H9 (cell line): ENCODE results near the gene PDK2. TPM values are rescaled to one million over a fixed set of nuclear protein-coding genes. Genes with fewer than 3 reads are reported as not detected.

Experiments used
- DNase-seq: peaks from one replicate; pipeline ENCODE4 v3.0.0-alpha.2; 2017
- H2AFZ ChIP-seq: one replicate; pipeline ENCODE4 v1.6.1; 2013; ENCODE audit warnings: mild to moderate bottlenecking, low read length, control low read depth, moderate library complexity
- H2AK5ac ChIP-seq: 2 replicates; pipeline ENCODE4 v1.6.1; 2013; ENCODE audit warnings: low read length, control low read depth, mixed read lengths; ENCODE audit not compliant: insufficient read length
- H2BK120ac ChIP-seq: one replicate; pipeline ENCODE4 v1.6.1; 2013; ENCODE audit warnings: low read depth, mild to moderate bottlenecking, low read length, control low read depth, inconsistent platforms; ENCODE audit not compliant: poor library complexity, severe bottlenecking
- H2BK12ac ChIP-seq: 2 replicates; pipeline ENCODE4 v1.6.1; 2013; ENCODE audit warnings: low read length, control low read depth, mixed read lengths, low read depth; ENCODE audit not compliant: insufficient read length
- H2BK15ac ChIP-seq: 2 replicates; pipeline ENCODE4 v1.6.1; 2013; ENCODE audit warnings: low read depth, low read length, control low read depth
- H2BK20ac ChIP-seq: one replicate; pipeline ENCODE4 v1.6.1; 2013; ENCODE audit warnings: low read depth, mild to moderate bottlenecking, low read length, control low read depth, inconsistent platforms; ENCODE audit not compliant: poor library complexity, severe bottlenecking
- H2BK5ac ChIP-seq: 2 replicates; pipeline ENCODE4 v1.6.1; 2013; ENCODE audit warnings: low read length, control low read depth, mixed read lengths; ENCODE audit not compliant: insufficient read length
- H3K14ac ChIP-seq: 2 replicates; pipeline ENCODE4 v1.6.1; 2013; ENCODE audit warnings: low read length, control low read depth; ENCODE audit not compliant: insufficient read depth
- H3K18ac ChIP-seq: 2 replicates; pipeline ENCODE4 v1.6.1; 2013; ENCODE audit warnings: low read depth, mild to moderate bottlenecking, mixed read lengths, low read length, control low read depth; ENCODE audit not compliant: insufficient read length
- H3K23ac ChIP-seq: 2 replicates; pipeline ENCODE4 v1.6.1; 2013; ENCODE audit warnings: low read length, control low read depth, mixed read lengths, low read depth; ENCODE audit not compliant: insufficient read length
- H3K23me2 ChIP-seq: 2 replicates; pipeline ENCODE4 v1.6.1; 2013; ENCODE audit warnings: low read depth, mild to moderate bottlenecking, mixed read lengths, low read length, control low read depth; ENCODE audit not compliant: insufficient read length, poor library complexity, severe bottlenecking
- H3K27ac ChIP-seq: 2 replicates; pipeline ENCODE4 v1.5.1; 2013; ENCODE audit warnings: low read length, control low read depth, mixed read lengths, low read depth; ENCODE audit not compliant: insufficient read length
- H3K27me3 ChIP-seq: 2 replicates; pipeline ENCODE4 v1.6.1; 2013; ENCODE audit warnings: low read length, control low read depth, inconsistent platforms; ENCODE audit not compliant: insufficient read depth
- H3K4ac ChIP-seq: 2 replicates; pipeline ENCODE4 v1.6.1; 2013; ENCODE audit warnings: low read depth, mild to moderate bottlenecking, control low read depth, inconsistent platforms, low read length, moderate library complexity
- H3K4me1 ChIP-seq: 2 replicates; pipeline ENCODE4 v1.6.1; 2013; ENCODE audit warnings: low read length, control low read depth, inconsistent platforms; ENCODE audit not compliant: insufficient read depth
- H3K4me2 ChIP-seq: 2 replicates; pipeline ENCODE4 v1.6.1; 2013; ENCODE audit warnings: low read length, control low read depth, mixed read lengths; ENCODE audit not compliant: insufficient read length, insufficient read depth
- H3K56ac ChIP-seq: 2 replicates; pipeline ENCODE4 v1.6.1; 2013; ENCODE audit warnings: low read depth, mild to moderate bottlenecking, mixed read lengths, low read length, control low read depth; ENCODE audit not compliant: insufficient read length
- H3K79me1 ChIP-seq: 2 replicates; pipeline ENCODE4 v1.6.1; 2013; ENCODE audit warnings: low read depth, mild to moderate bottlenecking, moderate library complexity, low read length, control low read depth, inconsistent platforms; ENCODE audit not compliant: insufficient read depth, poor library complexity, severe bottlenecking
- H3K79me2 ChIP-seq: 2 replicates; pipeline ENCODE4 v1.6.1; 2013; ENCODE audit warnings: low read length, control low read depth, inconsistent platforms; ENCODE audit not compliant: insufficient read depth
- H3K9ac ChIP-seq: 2 replicates; pipeline ENCODE4 v1.6.1; 2013; ENCODE audit warnings: low read length, control low read depth, mixed read lengths; ENCODE audit not compliant: insufficient read length; ENCODE audit errors: extremely low read depth
- H3K9me3 ChIP-seq: one replicate; pipeline ENCODE4 v1.6.1; 2013; ENCODE audit warnings: low read depth, low read length, inconsistent platforms; ENCODE audit not compliant: control insufficient read depth
- H3T11ph ChIP-seq: one replicate; pipeline ENCODE4 v1.6.1; 2013; ENCODE audit warnings: mild to moderate bottlenecking, low read length, control low read depth, inconsistent platforms
- H4K20me1 ChIP-seq: one replicate; pipeline ENCODE4 v1.6.1; 2013; ENCODE audit not compliant: control insufficient read depth, insufficient read length, insufficient read depth
- H4K5ac ChIP-seq: 2 replicates; pipeline ENCODE4 v1.6.1; 2013; ENCODE audit warnings: low read depth, mild to moderate bottlenecking, mixed read lengths, low read length, control low read depth; ENCODE audit not compliant: insufficient read length
- H4K8ac ChIP-seq: replicated peaks from 2 replicates; pipeline ENCODE4 v1.6.1; 2013; ENCODE audit warnings: low read length, control low read depth, mixed read lengths, low read depth; ENCODE audit not compliant: insufficient read length
- H4K91ac ChIP-seq: 2 replicates; pipeline ENCODE4 v1.6.1; 2013; ENCODE audit warnings: low read depth, mild to moderate bottlenecking, moderate library complexity, mixed read lengths, low read length, control low read depth; ENCODE audit not compliant: insufficient read length
- H3K27ac Mint-ChIP-seq, 3 experiments: 2 replicates in 2 of 3; 3 replicates in 1 of 3; pipeline ENCODE4 v1.8.0; 2020 to 2021; ENCODE audit warnings: mixed read lengths in 3 of 3, mild to moderate bottlenecking in 1 of 3, moderate library complexity in 1 of 3
- H3K27me3 Mint-ChIP-seq: 2 replicates; pipeline ENCODE4 v1.8.0; 2021; ENCODE audit warnings: low read depth, mild to moderate bottlenecking, moderate library complexity, mixed read lengths
- H3K36me3 Mint-ChIP-seq, 3 experiments: 2 replicates in 2 of 3; 3 replicates in 1 of 3; pipeline ENCODE4 v1.8.0; 2020 to 2021; ENCODE audit warnings: low read depth in 3 of 3, mixed read lengths in 3 of 3; ENCODE audit not compliant: insufficient read depth in 1 of 3
- H3K4me1 Mint-ChIP-seq, 2 experiments: 2 replicates each; pipeline ENCODE4 v1.8.0; 2020; ENCODE audit warnings: mixed read lengths in 2 of 2
- H3K4me3 Mint-ChIP-seq, 2 experiments: 2 replicates in 1 of 2; 3 replicates in 1 of 2; pipeline ENCODE4 v1.8.0; 2020 to 2021; ENCODE audit warnings: mild to moderate bottlenecking in 2 of 2, mixed read lengths in 2 of 2, moderate library complexity in 1 of 2
- H3K9me3 Mint-ChIP-seq, 2 experiments: 2 replicates in 1 of 2; 3 replicates in 1 of 2; pipeline ENCODE4 v1.8.0; 2020; ENCODE audit warnings: mild to moderate bottlenecking in 2 of 2, mixed read lengths in 2 of 2, moderate library complexity in 1 of 2
- CTCF ChIP-seq: fragments of 200-600 bp; sonication (generic); conservative IDR thresholded peaks from 3 replicates; pipeline ENCODE4 v1.8.0; 2021; ENCODE audit warnings: antibody characterized with exemption, mild to moderate bottlenecking
- WGBS: extraction: QIAGEN DNeasy Blood & Tissue Kit; methylation state at CpG from one replicate; pipeline ENCODE4 v1.1.7; 2013; ENCODE audit warnings: missing lambda C conversion rate, low lambda C conversion rate, mixed read lengths; ENCODE audit not compliant: insufficient read length; ENCODE audit errors: extremely low coverage; 5-methylcytosine and 5-hydroxymethylcytosine counted together
- total RNA-seq: library from RNA; stranded (reverse); gene quantifications from 2 replicates; pipeline ENCODE4 v1.2.1, GENCODE V29; 2021

Gene PDK2
- total RNA-seq, 1 experiment from 2014 or later: 19.9 TPM

GRCh38 chr17:50148226-50149090, 53.3 kb downstream of the PDK2 start:
- Histone ChIP-seq H2BK20ac (no peak overlapping the region), H2BK5ac (no peak overlapping the region), H3K79me1 (no peaks in the 10 kb centered on the region), H2BK120ac (no peak overlapping the region), H4K5ac (no peak overlapping the region), H3K9ac (no peak overlapping the region), H3K18ac (no peak overlapping the region), H2BK12ac (no peak overlapping the region), H3K4me1 (peaks cover 4% of the 10 kb centered on the region; the same call in 1 of the 2 replicates), H2AFZ (no peak overlapping the region), H3K27me3 (no peaks in the 10 kb centered on the region; the same call in 1 of the 2 replicates), H3K27ac (no peak overlapping the region), H3K79me2 (no peaks in the 10 kb centered on the region), H2AK5ac (no peak overlapping the region), H3K23ac (no peak overlapping the region), H3K14ac (no peak overlapping the region; the same call in 1 of the 2 replicates), H3K4me2 (peak overlapping the region; percentile 45), H4K91ac (no peak overlapping the region), H3K9me3 (no peaks in the 10 kb centered on the region), H2BK15ac (no peak overlapping the region), H4K20me1 (peaks cover 3% of the 10 kb centered on the region), H3T11ph (no peak overlapping the region), H3K23me2 (peaks cover 25% of the 10 kb centered on the region), H4K8ac (no peak overlapping the region), H3K56ac (no peak overlapping the region), H3K4ac (no peak overlapping the region)
- Mint-ChIP-seq H3K9me3 (no peaks in the 10 kb centered on the region), H3K4me3 (peak overlapping the region; percentile 75 to 78), H3K36me3 (peaks cover 3 to 20% (median 12%) of the 10 kb centered on the region in 3 experiments; a peak in 6 of 7 replicates), H3K27me3 (peaks cover 13% of the 10 kb centered on the region), H3K27ac (no peak overlapping the region), H3K4me1 (peaks cover 33 to 57% of the 10 kb centered on the region in 2 experiments)
- DNase-seq: peak; percentile 62
- TF ChIP-seq CTCF: no peak; the same call in 2 of the 3 replicates
- no CpG with 5 or more reads among the region's 25 CpGs for WGBS
